NCI-H1417 (cell line): ENCODE measurements around the gene AAMP.

ENCODE experiments used
- DNase-seq, 3 experiments: peaks; one replicate each; lab custom pipeline; 2025; lab: John Stamatoyannopoulos, UW

AAMP gene

DNA sequence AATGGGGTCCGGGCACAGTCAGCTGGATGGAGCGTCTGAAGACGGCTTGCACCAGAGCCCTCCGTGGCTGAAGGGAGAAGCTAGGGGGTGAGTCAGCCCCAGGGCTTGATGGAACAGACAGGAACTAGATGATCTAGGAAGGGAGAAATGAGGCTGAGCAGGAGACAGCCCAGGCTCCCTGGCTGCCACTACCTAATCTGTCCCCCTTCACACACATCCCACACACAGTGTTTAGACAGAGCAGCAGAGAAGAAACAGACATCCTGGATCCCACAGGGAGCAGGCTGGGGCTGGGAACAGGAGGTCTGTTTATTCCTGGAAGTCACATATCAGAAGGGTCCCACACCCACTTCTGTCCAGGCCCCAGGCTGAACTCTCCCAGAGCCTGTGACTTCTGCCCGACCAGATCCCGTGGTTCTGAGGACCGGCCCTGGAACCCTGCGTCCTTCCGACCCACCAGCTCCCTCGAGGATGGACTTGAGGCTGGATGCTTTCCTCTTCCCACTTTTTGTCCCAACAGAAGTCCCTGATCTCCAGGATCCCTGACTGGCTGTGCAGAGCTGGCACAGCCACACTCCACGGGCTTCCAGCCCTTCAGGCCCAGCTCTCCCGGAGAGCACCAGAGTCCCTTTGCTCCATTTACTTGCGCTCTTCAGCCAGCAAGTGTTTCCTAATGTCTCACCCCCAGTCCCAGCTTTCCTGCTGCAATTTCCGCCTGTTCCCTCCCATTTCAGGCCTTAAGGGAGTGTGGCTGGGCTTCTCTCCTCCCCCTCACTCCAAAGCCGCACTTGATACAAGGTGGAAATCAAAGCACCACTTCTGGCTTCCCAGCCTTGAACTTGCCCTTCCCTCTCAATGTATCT is 10.6 kb downstream of the AAMP start:
- peak in 1 of 3 experiments; percentile 20 for DNase-seq

DNA sequence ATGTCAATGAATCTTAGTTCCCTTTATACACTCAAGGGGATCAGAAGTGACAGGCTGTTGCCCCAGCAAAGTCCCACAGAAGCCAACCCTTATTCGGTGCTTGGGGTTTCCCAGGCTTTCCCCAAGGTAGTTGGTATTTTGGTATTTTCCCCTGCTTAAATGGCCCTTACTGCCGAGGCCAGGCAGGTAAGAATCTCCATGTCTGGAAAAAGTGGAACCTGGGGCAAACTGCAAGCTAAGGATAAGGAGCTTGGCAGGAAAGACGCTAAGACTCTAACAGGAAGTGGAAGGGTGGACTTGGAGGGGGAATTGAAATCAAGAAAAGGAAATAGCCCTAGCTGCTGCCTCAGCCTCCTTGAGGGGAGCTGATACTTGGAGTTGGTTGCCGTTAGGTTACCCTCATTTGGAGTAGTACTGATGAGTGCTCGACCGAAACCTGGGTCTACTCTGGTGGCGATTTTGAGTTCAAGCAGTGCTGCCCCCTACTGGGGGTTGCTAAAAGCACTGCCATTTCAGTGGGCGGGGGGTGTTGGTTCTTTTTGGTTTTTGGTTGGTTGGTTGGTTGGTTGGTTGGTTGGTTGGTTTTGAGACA is 12.5 kb downstream of the AAMP start:
- DNase-seq: no peak

DNA sequence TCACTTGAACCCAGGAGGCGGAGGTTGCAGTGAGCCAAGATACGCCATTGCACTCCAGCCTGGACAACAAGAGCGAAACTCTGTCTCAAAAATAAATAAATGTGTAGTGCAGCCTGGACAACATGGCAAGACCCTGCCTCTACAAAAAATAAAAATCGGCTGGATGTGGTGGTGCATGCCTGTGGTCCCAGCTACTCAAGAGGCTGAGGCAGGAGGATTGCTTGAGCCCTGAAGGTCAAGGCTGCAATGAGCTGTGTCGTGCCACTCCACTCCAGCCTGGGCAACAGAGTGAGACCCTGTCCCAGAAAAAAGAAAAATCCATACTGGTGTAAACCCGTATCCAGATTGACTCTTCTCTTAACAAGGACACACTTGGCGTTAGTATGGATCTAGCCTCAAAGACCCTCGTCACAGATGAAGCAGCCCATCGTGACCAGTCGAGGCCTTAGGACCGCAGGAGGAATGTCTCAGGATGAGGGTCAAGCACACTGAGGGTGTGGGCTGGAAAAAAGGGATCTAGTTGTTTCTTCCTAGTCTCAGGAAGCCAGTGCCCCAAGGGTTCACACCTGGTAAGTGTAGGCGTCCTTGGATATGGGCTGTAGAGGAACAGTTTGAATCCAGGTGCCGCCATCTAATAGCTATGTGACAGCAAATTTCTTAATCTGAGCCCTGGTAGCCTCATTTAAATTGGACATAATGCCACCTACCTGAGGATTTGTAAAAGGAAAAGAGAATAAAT is 13.2 kb downstream of the AAMP start:
- no peak for DNase-seq

DNA sequence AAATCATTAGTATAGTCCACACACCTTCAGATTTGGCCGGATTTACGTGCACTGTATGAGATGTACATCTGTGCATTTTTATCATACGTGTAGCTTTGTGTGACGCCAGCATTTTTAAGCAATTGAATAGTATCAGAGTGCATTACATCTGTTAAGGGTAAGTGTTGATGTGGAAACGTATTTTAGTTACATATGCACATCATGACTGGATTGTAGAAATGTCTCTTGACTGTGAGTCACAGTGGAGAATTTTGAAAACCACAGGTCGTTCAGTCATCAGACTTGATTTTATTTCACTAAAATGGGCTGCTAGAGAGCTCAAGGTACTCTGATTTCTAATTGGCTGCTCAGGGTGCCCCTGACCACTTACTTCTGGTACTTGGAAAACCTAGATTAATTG is 14.5 kb downstream of the AAMP start:
- no peak for DNase-seq

DNA sequence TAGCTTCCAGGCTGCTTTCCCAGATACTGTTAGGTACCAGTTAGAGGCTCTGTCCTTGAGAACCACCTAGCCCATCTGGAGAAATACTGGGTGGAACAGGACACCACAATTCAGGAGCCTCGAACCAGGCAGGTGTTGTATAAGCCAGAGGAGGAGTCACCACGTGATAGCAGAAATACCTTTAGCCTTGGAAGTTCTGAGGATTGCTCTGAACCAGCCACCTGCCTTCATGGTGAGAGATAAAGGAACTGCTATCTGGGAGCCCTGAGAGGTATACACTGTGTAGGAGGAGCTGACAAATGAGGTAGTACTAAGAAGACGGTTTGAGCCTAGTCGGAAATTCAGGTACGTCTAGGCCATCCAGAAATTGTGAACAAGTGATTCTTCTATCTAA is 16.7 kb downstream of the AAMP start:
- DNase-seq: no peak

DNA sequence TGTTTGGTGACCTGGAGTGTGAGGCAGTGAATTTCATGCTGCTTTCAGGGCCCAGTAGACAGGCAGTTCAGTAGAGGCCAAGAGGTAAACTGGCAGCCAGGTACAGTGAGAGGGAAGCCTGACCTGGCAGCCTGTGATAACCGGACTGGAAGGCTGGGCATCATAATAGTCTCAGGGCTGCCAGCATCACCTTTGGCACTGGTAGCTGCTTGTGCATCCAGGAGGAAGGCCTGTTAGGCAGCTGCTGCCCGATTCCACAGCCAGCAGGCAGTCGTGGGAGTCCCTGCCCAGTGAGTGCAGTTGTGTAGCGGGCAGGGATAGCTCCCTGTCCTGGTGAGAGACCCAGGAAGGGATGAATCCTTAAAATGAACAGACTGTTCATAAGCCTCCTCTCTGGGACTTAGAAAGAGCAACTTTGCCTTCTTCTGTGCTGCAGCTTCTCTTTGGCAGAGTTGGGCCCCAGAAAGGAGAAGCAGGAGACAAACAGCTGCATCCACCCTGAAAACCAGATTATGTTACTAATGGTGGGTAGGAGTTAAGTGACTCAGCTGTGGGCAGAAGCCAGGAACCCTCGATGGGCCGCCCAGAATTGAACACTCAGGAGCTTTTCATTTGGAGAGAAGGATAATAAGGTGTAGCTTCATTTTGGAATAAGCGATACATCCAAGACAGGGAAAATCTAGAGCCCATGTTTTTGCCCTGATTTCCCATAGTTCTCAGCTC is 17.3 kb downstream of the AAMP start:
- DNase-seq: no peak

DNA sequence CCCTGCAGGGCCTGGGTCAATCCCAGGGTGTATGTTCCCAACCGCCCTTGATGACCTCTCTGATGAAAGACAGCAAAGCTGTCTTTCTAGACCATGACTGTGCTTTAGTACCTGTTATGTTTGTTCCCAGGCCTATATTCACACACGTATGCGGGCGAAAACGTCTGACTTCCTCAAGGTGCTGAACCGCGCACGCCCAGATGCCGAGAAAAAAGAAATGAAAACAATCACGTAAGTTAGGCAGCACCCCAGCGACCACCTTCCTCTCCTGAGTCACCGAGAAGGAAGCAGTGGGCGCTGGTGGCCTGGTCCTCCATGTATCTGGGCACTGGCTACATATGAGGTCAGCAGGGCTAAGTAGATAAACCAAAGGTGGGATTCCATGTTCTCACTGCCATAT is 20.2 kb downstream of the AAMP start:
- DNase-seq: no peak

DNA sequence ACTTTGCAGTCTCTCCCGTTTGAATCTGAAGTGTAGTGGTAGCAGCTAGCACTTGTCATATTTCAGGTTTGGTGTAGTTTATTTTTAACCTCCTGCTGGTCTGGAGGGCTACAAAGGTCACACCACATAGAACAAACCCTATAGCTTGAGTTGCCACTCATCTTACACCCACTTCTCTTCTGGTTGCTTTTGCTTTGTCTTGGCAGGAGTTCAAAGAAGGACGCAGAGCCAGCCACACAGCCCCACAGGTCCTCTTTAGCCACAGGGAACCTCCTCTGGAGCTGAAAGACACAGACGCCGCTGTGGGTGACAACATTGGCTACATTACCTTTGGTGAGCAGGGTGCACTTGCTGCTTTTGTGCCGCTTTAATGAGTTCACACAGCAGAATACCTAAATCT is 24.7 kb downstream of the AAMP start:
- DNase-seq: peak in 1 of 3 experiments; percentile 13

DNA sequence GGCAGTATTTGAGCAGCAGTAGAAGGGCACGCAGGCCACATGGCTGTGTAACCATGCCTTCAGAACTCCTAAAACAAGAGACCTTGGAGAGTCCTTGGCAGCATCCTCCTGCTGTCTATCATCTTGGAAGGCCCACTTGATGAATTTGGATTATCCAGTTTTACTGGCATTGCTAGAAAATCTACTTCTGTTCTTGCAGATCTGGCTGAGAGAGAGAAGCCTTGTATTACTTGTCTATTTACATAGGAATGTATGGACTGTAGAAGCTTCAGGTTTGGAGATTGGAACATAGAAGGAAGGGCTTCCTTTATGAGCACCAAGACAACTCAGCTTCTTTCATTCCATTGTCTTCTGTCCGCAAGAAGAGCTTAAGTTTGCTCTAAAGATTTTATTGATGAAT is 25.3 kb downstream of the AAMP start:
- DNase-seq: no peak

DNA sequence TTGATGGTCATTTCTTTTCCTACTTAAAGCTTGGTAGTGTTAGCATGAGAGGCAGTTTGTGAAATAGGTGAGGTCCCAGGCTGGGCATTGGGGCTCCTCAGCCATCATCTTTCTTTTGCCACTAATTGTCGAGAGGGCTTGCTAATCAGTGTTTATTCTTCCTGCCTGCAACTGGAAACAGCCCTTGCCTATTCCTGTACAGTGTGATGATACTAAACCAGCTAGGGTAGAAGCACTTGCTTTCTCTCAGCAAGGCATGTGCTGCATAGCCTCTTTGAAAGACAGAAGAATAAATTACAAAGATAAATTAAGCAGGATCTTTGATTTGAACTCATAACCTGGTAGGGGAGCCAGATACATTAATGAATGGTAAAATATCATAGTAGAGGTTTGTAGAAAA is 25.7 kb downstream of the AAMP start:
- DNase-seq: no peak

DNA sequence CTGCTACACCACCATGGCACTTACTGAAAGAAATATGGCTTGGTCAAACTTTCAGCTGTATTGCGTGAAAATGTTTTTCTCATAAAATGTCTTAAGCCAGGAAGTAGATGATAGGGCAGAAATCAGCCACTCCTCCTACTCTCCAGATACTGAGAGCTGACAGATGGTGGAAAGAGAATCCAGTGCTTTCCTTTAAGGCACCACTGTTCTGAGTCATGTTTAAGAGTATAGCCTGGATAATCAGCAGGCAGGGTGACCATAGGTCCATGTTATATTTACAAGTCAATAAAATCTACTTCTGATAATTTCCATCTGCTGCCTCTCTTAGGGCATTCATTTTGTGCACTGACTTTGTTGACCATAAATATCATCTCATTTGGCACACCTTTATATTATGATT is 31.1 kb downstream of the AAMP start:
- no peak for DNase-seq

DNA sequence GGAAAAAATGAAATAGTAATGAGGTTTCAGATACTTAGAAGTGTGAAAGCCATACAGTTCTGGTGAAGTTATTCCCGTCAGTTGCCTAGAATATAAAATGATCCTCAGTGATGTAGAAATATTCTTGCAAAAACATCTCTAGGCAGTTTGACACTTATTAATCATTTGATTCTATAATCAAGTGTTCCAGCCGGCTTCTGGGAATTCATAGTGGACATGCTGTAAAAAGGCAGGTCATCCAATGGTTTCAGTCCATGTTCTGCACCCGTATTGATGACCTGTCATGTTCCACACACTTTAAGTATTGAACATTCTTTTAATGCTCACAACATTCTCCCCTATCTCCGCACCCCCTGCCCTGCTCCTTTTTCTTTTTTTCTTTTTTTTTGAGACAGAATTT is 33.1 kb downstream of the AAMP start:
- DNase-seq: no peak

DNA sequence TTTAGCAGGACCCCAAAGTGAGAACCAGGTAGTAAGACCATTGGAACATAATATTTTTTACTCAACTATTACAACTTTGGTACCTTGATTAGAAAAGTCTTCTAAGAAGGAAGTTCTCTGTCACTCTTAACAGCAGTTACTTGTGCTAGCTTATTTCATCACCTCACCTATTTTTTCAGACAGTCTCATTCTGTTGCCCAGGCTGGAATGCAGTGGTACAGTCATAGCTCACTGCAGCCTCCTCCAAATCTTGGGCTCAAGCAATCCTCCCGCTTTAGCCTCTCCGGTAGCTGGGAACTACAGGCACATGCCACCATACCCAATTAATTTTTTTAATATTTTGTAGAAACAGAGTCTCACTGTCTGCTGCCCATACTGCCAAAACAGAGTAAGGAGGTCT is 34.9 kb downstream of the AAMP start:
- no peak for DNase-seq

DNA sequence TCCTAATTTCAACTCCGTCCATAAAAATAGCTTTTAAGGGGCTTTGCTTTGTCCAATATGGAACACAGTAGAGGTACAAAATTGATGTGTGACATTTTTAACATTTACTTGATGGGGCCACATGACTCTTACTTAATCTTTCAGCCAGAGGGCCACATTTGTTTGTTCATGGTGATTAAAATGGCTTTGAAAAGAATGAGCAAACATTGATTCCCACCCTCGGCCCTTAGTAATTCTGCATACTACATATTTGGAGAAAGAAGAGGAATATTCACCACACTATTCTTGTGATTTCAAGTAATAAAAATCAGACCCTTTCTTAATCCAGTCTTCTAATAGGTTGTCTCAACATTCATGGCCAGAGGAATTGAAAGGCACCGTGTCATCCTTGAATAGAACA is 35.4 kb downstream of the AAMP start:
- no peak for DNase-seq

DNA sequence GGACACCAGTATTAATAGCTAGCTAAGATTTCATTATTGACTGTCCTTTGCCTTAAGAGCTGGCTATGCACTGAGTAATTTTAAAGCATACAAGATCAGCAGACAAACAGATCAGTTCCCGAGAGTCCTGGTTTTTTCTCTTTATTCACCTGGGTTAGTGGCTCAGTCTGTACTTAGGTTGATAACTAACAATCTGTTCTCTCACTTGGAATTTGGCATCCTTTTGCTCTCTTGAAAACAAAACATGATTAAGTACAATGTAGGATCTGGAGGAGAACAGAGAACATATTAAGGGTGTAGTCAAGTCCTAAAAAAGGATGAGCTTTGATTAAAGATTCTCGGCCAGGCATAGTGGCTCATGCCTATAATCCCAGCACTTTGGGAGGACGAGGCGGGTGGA is 36.4 kb downstream of the AAMP start:
- no peak for DNase-seq

DNA sequence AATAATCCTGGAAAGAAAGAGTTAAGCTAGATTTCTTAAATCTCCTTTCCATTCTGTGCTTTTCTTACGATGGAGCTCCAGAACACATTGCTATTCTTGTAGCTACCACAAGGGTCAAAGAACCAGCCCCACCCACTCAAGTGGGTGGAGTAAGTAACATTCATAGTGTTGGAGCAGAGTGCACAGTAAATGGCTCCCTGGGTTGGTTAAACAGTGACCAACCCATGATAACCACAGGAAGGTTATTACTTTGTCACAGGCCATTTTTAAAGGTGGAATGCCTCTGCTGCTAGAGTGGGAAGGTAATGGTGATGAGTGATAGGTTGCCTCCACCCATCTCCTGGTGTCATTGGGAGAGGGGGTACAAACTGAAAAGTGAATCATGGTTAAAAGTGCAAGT is 39.1 kb downstream of the AAMP start:
- DNase-seq: no peak

DNA sequence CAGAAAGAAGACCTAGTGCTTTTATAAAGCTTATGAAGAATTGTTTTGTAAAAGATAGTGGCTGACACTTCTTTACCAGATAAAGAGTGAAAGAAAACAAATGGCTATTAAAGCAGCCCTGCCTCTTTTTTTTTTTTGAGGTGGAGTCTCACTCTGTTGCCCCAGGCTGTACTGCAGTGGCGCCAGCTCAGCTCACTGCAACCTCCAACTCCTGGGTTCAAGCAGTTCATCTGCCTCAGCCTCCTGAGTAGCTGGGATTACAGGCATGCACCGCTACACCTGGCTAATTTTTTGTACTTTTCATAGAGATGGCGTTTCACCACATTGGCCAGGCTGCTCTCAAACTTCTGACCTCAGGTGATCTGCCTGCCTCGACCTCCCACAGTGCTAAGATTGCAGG is 40.1 kb downstream of the AAMP start:
- no peak for DNase-seq

DNA sequence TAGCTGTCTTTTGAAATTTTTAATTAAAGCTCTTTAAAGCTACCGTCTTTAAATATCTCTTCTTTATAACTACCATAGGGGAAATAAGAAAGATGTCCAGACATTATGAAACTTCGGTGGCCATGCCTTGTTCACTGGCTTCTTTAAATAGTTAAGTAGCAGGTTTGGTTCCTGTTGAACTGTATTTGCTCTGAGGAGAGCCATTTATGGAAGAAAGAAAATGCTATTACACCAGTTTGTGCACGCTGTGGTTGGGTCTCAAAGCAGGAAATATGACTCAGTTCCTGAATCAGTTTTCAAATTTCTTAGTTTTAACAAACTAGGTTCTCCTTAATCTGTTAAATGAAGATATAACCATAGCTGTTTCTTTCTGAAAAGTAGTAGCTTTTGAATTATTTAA is 40.7 kb downstream of the AAMP start:
- no peak for DNase-seq

DNA sequence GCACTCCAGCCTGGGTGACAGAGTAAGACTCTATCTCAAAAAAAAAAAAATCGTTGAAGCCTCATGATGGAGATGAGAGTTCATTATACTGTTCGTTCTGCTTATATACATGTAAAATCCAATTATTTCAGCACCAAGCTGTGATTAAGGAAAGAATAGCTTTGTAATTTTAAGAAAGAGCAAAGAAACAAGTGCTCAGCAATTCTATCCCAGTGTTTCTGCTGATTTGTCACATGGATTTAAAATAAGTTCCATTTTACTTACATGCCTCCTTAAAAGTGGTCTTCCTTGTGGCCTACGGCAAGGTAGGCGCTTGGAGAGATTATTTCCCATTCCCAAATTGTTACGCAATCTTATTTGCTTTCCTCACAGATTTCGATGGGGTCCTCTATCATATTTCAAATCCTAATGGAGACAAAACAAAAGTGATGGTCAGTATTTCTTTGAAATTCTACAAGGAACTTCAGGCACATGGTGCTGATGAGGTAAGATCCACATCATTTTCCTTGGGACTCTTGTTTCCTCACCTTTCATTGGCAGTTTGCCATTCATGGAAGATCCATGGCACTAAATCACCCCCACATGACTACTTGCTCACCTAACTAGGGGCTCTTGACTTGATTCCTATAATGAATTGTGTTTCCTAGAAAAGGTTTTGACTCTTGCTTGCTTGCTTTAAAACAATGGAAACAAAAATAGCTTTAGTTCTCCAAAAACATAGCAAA is 41.4 kb downstream of the AAMP start:
- DNase-seq: no peak

DNA sequence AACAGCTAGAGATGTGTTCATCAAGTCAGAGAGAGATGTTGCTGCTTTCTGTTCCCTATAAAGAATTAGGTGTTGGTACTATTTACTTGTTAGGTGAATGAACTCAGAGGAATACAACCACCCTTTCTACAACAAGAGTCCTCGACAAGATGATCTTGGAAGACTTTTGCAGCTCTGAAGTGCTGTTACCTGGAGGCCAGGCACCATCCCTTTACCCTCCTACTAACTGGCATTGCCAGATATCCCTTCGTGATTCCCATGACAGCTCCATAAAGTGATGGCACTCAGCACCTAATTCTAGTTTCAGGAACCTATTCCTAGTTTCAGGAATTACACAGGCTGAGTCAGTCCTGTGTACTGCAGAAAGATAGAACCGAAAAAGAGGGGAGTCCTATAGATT is 43.0 kb downstream of the AAMP start:
- no peak for DNase-seq

DNA sequence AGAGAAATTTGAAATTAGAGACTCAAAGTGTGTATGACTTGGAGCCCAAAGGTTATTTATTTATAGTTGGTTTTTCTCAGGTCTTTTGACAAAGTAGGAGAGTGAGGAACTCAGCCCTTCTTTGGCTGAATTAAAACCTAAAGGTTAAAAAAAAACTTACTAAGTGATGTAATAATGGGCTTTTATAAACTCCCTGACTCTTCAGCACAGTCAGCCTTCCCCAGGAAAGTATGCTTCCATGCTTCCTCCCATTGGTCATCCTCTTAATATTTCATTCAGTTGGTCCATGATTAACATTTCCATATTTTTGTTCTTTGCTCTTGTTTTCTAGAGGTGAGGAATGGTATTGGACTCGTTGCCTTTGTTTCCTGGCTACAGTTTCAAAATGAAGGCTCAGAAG is 45.8 kb downstream of the AAMP start:
- DNase-seq: no peak

DNA sequence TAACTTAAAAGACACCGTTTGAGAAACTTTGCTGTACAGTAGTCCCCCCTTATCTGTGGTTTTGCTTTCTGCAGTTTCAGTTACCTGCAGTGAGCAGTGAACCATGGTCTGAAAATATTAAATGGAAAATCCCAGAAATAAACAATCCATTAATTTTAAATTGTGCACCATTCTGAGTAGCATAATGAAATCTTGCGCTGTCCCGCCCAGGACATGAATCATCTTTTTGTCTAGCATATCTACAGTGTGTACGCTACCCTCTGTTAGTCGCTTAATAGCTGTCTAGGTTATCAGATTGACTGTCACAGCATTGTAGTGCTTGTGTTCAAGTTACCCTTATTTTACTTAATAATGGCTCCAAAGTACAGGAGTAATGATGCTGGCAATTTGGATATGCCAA is 46.9 kb downstream of the AAMP start:
- no peak for DNase-seq
